HEK293T (cell line): Measurements from ENCODE around the gene TMEM176B.

Experiments used
- CTCF ChIA-PET: fragments of 350-600 bp; formaldehyde crosslinking; extraction: SDS; loops from one replicate; lab custom pipeline; 2021; ENCODE audit warnings: antibody characterized with exemption, inconsistent platforms; lab: Yijun Ruan, JAX
- POLR2A ChIA-PET: fragments of 350-600 bp; formaldehyde crosslinking; extraction: SDS; loops from one replicate; lab custom pipeline; 2020; ENCODE audit warnings: antibody characterized with exemption, inconsistent platforms; lab: Yijun Ruan, JAX
- DNase-seq: peaks from one replicate; pipeline ENCODE4 v3.0.0; 2012; ENCODE audit warnings: mixed read lengths; ENCODE audit errors: extremely low spot score
- ARNT ChIP-seq: fragments of 450-650 bp; IDR thresholded peaks from 2 replicates; pipeline ENCODE4 v1.6.1; 2017; ENCODE audit warnings: mild to moderate bottlenecking
- BHLHE40 ChIP-seq: fragments of 450-650 bp; IDR thresholded peaks from 2 replicates; pipeline ENCODE4 v1.6.1; 2016; ENCODE audit warnings: mild to moderate bottlenecking, moderate library complexity, borderline replicate concordance
- CTBP1 ChIP-seq: fragments of 450-650 bp; IDR thresholded peaks from 2 replicates; pipeline ENCODE4 v1.6.1; 2016; ENCODE audit warnings: borderline replicate concordance
- ELF4 ChIP-seq: fragments of 450-650 bp; IDR thresholded peaks from 2 replicates; pipeline ENCODE4 v1.6.1; 2017; ENCODE audit warnings: antibody characterized with exemption
- FOXA1 ChIP-seq: fragments of 450-650 bp; IDR thresholded peaks from 2 replicates; pipeline ENCODE4 v1.6.1; 2016; ENCODE audit warnings: mild to moderate bottlenecking
- FOXK2 ChIP-seq: fragments of 450-650 bp; IDR thresholded peaks from 2 replicates; pipeline ENCODE4 v1.6.1; 2016; ENCODE audit warnings: mild to moderate bottlenecking
- FOXM1 ChIP-seq: fragments of 450-650 bp; IDR thresholded peaks from 2 replicates; pipeline ENCODE4 v1.6.1; 2017; ENCODE audit warnings: mild to moderate bottlenecking, borderline replicate concordance
- HDGF ChIP-seq: fragments of 450-650 bp; IDR thresholded peaks from 2 replicates; pipeline ENCODE4 v1.6.1; 2017; ENCODE audit warnings: antibody characterized with exemption, borderline replicate concordance
- L3MBTL2 ChIP-seq: fragments of 450-650 bp; conservative IDR thresholded peaks from 2 replicates; pipeline ENCODE4 v1.6.1; 2016; ENCODE audit warnings: mild to moderate bottlenecking
- LEF1 ChIP-seq: fragments of 450-650 bp; IDR thresholded peaks from 2 replicates; pipeline ENCODE4 v1.6.1; 2017; ENCODE audit warnings: mild to moderate bottlenecking, borderline replicate concordance
- PKNOX1 ChIP-seq: fragments of 450-650 bp; IDR thresholded peaks from 2 replicates; pipeline ENCODE4 v1.6.1; 2016
- SP1 ChIP-seq: fragments of 450-650 bp; IDR thresholded peaks from 2 replicates; pipeline ENCODE4 v1.6.1; 2017
- SUZ12 ChIP-seq: fragments of 450-650 bp; IDR thresholded peaks from 2 replicates; pipeline ENCODE4 v1.6.1; 2016; ENCODE audit warnings: mild to moderate bottlenecking
- TARDBP ChIP-seq: fragments of 450-650 bp; IDR thresholded peaks from 2 replicates; pipeline ENCODE4 v1.6.1; 2016
- ZNF384 ChIP-seq: fragments of 450-650 bp; IDR thresholded peaks from 2 replicates; pipeline ENCODE4 v1.6.1; 2016

Gene TMEM176B

GRCh38 chr7:150799741-150800580 is at the start of gene TMEM176B:
TMEM176B (minus strand) TSS chr7:150800364; CDS start chr7:150796569, 3,795 bp downstream.
- ChIA-PET CTCF (no interaction called here), POLR2A (no interaction called here)
- DNase-seq = no peak
- TF ChIP-seq BHLHE40 = no peak
- no peak for TF ChIP-seq FOXK2
- TF ChIP-seq SP1 = no peak
- TF ChIP-seq FOXA1 = no peak
- TF ChIP-seq ARNT = no peak
- no peak for TF ChIP-seq ZNF384
- no peak for TF ChIP-seq PKNOX1
- TF ChIP-seq HDGF = no peak

DNA sequence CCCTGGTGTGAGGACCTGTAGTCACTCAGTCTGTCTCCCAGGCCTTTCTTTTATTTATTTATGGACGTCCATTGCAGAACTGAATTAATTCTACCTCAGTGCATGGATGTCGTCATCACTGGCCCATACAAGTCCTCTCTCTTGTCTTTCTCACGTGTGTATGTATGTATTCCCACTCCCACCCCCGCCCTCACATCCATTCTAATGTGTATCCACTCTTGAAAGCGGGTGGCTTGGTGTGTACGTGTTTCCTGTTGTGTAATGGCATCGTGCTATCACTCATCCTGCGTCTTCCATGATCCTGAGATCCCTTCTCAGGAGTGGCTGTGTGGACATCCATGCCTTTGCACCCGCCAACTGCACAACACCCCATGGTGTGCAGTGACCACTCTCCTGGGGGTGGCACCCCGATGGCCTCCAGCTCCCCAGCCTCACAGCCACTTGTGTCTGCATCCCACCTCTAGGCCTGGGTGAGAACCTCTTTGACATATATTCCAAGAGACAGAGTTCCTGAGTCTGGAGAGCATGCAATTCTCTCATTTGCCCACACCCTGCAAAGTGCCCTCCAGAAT is 49.1 kb upstream of the TMEM176B start:
- ChIA-PET CTCF (no interaction called here), POLR2A (no interaction called here)
- TF ChIP-seq FOXK2 (no peak), ZNF384 (no peak), FOXM1 (no peak)
- no peak for DNase-seq

DNA sequence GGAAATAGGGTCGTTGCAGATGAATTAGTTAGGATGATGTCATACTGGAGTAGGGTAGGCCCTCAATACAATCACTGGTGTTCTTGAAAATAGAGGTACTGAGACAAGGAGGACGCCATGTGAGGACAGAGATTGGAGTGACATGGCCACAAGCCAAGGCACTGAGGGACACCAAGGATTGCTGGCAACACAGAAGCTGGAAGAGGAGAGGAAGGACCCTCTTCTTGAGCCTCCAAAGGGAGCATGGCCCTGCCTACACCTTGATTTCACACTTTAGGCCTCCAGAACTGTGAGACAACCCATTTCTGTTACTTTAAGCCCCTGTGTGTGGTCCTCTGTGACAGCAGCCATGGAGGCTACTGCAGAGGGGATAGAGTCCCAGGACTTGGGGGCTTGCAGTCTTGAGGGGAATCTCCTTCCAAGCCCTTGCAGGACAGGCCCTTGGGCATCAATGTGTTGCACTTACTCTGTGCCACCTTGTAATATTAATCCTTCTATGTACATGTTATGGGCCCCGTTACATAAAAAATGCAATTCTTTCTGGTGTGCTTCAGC is 48.5 kb upstream of the TMEM176B start:
- no peak for TF ChIP-seq FOXK2
- TF ChIP-seq L3MBTL2 = no peak
- POLR2A ChIA-PET = no interaction called here
- DNase-seq = no peak
- CTCF ChIA-PET = no interaction called here

GRCh38 chr7:150848111-150848510 is 47.9 kb upstream of the TMEM176B start:
- ChIA-PET CTCF (no interaction called here), POLR2A (interaction anchor here (1.5 kb wide), 1 partner anchor 16 kb away, joined by 4 read pairs; no protein-coding TSS in a partner anchor)
- TF ChIP-seq ZNF384 = no peak
- TF ChIP-seq PKNOX1 = no peak
- TF ChIP-seq ARNT = no peak
- no peak for TF ChIP-seq CTBP1
- TF ChIP-seq LEF1 = no peak
- TF ChIP-seq FOXA1 = no peak
- no peak for TF ChIP-seq BHLHE40
- no peak for TF ChIP-seq SP1
- TF ChIP-seq FOXM1 = no peak
- no peak for DNase-seq

- no peak for DNase-seq
- POLR2A ChIA-PET = interaction anchor here (0.6 to 1.5 kb wide), 2 partner anchors 16 to 470 kb away, joined by 3 to 4 read pairs; no protein-coding TSS in a partner anchor
- CTCF ChIA-PET = interaction anchor here (1.2 kb wide), 1 partner anchor 29 kb away, joined by 3 read pairs; no protein-coding TSS in a partner anchor
- TF ChIP-seq ARNT (no peak), TARDBP (no peak), SP1 (no peak), ZNF384 (no peak), SUZ12 (no peak), FOXM1 (no peak), PKNOX1 (no peak), BHLHE40 (no peak), LEF1 (no peak), CTBP1 (no peak), FOXA1 (no peak), HDGF (no peak)
Observed at GRCh38 chr7:150847536-150847935, 47.4 kb upstream of the TMEM176B start.

- CTCF ChIA-PET = interaction anchor here (1.2 kb wide), 1 partner anchor 28 kb away, joined by 3 read pairs; no protein-coding TSS in a partner anchor
- no peak for DNase-seq
- POLR2A ChIA-PET = interaction anchor here (0.6 to 1.5 kb wide), 2 partner anchors 15 to 469 kb away, joined by 3 to 4 read pairs; no protein-coding TSS in a partner anchor
Observed at GRCh38 chr7:150846291-150847115, 46.3 kb upstream of the TMEM176B start.

More at GRCh38 chr7:150846291-150847115, 46.3 kb upstream of the TMEM176B start:
- TF ChIP-seq HDGF (no peak), FOXA1 (no peak), BHLHE40 (no peak), SUZ12 (no peak), ELF4 (no peak), ZNF384 (no peak)
